GDM1 (cell line): ENCODE measurements around the gene SELENOT.

Source experiments
- DNase-seq: peaks from one replicate; lab custom pipeline; 2025; lab: John Stamatoyannopoulos, UW

SELENOT gene

DNA sequence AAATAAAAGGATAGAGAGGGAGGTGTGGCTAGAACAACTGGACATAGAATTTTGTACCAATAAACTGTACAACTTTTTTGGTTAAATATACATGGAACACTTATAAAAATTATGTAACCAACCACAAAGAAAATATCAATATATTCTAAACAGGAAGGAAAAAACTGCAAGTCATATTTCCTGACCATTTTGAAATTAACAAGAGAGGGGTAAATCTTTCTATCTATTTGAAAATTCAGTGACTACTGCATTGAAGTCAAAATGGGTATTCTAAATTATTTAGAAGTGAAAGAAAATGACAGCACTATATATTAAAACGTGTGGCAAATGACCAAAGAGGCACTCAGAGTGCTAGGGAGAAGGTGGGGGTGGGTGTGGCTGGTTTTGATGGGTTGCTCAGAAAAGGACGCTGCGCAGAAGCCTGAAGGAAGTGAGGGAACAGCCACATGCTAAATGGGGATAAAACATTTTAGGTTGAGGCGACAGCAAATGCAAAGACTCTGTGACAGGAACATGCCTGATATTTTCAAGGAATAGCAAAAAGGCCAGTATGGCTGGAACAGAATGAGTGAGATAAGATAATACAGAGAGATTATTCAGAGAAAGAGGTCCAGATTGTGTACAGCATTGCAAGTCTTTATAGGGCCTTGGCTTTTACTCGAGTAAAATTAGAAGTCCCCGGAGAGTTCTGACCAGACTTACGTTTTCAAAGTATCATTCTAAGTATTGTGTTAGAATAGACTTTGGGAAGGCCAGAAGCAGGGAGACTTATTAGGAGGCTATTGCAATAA lies 59.5 kb downstream of the SELENOT start:
- DNase-seq, result peak; percentile 2

DNA sequence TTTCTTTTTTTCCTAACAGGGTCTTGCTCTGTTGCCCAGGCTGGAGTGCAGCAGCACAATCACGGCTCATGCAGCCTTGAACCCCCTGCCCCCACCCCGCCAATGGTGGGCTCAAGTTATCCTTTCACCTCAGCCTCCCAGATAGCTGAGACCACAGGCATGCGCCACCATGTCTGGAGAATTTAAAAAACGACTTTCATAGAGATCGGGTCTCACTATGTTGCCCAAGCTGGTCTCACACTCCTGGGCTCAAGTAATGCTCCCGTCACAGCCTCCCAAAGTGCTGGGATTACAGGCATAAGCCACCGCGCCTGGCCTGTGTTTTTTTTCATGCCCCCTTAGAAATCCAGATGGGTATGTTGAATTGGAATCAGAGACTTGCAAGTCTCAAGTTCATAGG lies 60.3 kb downstream of the SELENOT start:
- DNase-seq, result no peak

DNA sequence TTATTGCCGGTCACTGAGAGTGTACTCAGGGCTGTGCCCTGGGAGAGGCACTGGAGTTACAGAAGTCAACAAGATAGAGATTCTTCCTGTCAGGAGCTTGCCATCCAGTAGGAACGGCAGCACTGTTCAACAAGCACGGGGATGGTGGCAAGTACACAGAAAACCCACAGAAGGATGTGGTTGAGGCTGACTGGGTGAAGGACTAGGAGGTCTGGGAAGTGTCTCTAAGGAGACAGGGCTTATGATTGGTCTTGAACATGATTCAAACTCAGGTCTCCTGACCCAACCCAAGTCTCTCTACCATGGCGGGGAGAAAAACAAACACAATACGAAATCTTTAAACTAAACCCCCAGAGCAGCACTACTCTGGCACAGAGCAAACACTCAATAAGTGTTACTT lies 63.0 kb downstream of the SELENOT start:
- DNase-seq, result no peak

DNA sequence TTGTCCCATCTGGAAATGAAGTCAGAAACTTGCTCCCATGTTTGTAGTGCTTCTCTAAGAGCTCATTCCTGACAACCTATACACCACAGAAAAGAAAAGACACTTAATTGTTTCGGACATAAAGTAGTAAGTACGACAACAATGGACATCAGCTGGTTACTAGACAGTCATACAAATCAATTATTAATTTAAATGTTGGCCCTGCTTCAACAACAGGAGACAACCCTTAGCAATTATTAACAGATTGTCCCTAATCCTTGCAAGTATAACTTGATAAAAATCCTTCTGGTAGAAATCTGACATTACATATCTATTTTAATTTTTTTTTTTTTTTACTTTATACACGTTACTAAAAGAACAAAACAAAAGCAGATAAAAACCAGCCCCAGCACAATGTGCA lies 70.8 kb downstream of the SELENOT start:
- DNase-seq, result no peak

DNA sequence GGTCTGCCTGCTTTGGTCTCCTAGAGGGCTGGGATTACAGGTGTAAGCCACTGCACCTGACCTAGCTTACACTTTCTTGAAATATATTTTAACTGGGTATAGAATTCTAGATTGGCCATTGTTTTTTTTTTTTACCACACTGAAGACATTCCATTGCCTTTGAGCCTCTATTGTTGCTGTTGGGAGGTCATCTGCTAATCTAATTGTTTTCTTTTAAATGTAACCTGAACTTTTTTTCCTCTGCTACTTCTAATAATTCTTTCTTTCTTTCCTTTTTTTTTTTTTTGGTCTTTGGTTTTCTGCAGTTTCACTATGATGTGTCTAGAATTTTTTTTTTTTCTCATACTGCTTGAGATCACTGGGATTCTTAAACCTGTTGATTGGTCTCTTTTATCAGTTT lies 72.5 kb downstream of the SELENOT start:
- DNase-seq, result no peak
